GM12878 (cell line): ENCODE results near the gene HEPHL1. TPM values are rescaled to one million over a fixed set of nuclear protein-coding genes. Genes with fewer than 3 reads are reported as not detected.

Experiments
- CREM ChIP-seq: IDR thresholded peaks from 2 replicates; pipeline ENCODE4 v1.6.1; 2014; ENCODE audit warnings: antibody characterized with exemption, low read depth
- CUX1 ChIP-seq: IDR thresholded peaks from 2 replicates; pipeline ENCODE4 v1.6.1; 2012; ENCODE audit warnings: improper control_type of control experiment, low read depth, low read length; ENCODE audit not compliant: insufficient replicate concordance
- DPF2 ChIP-seq: fragments of 450-650 bp; IDR thresholded peaks from 2 replicates; pipeline ENCODE4 v1.6.1; 2017; ENCODE audit warnings: mild to moderate bottlenecking
- HCFC1 ChIP-seq: fragments of 150-350 bp; IDR thresholded peaks from 2 replicates; pipeline ENCODE4 v1.6.1; 2014; ENCODE audit warnings: low read length
- IKZF2 ChIP-seq, 2 experiments: fragments of 450-650 bp; IDR thresholded peaks; 2 replicates each; pipeline ENCODE4 v1.6.1; 2017; ENCODE audit warnings: mild to moderate bottlenecking in 2 of 2, moderate library complexity in 2 of 2
- KAT2A ChIP-seq: conservative IDR thresholded peaks from 2 replicates; pipeline ENCODE4 v1.6.1; 2011; ENCODE audit warnings: low read depth, low read length; ENCODE audit not compliant: control insufficient read depth
- NR2C2 ChIP-seq: IDR thresholded peaks from 2 replicates; pipeline ENCODE4 v1.6.1; 2011; ENCODE audit warnings: borderline replicate concordance, low read depth; ENCODE audit not compliant: control insufficient read depth, insufficient read length
- SIX5 ChIP-seq: IDR thresholded peaks from 2 replicates; pipeline ENCODE4 v1.6.1; 2011; ENCODE audit warnings: mild to moderate bottlenecking, low read depth, low read length, moderate library complexity; ENCODE audit not compliant: severe bottlenecking
- SUZ12 ChIP-seq: fragments of 200-600 bp; sonication (generic); IDR thresholded peaks from one replicate; pipeline ENCODE4 v1.6.1; 2018; ENCODE audit warnings: antibody characterized with exemption, mild to moderate bottlenecking; ENCODE audit not compliant: unreplicated experiment
- ZSCAN29 ChIP-seq: fragments of 450-650 bp; IDR thresholded peaks from 2 replicates; pipeline ENCODE4 v1.6.1; 2017; ENCODE audit warnings: mild to moderate bottlenecking, moderate library complexity
- polyA plus RNA-seq, 11 experiments: library from polyadenylated mRNA; depleted of rRNA in 4 of 11; unstranded in 6 of 11; stranded (reverse) in 5 of 11; fragments of >200 nt; fragmentation: Nextera tagmentation in 4 of 11; fragmentation: Illumina TruSeq in 1 of 11; extraction: Ambion mirVana in 4 of 11; extraction: Trizol in 1 of 11; gene quantifications; 1 replicate in 1 of 11; 2 replicates in 10 of 11; pipeline versions ENCODE4 v1.2.1 to v1.2.3, GENCODE V29; 2011 to 2016; ENCODE audit warnings: inconsistent platforms in 2 of 11, missing spikeins in 2 of 11, low read depth in 1 of 11
- total RNA-seq, 4 experiments: library from RNA; depleted of rRNA in 3 of 4; stranded (reverse); fragments of >200 nt in 3 of 4; fragmentation: Illumina TruSeq in 1 of 4; extraction: Trizol in 1 of 4; gene quantifications; 2 replicates each; pipeline versions ENCODE4 v1.2.1 to v1.2.3, GENCODE V29; 2013 to 2021
- TF ChIP-seq, protein P1 (sequence below): fragments of 450-650 bp; IDR thresholded peaks from 2 replicates; pipeline ENCODE4 v1.6.1; 2016; ENCODE audit warnings: mild to moderate bottlenecking
- TF ChIP-seq, protein P2 (sequence below): fragments of 450-650 bp; formaldehyde crosslinking; IDR thresholded peaks from 2 replicates; pipeline ENCODE4 v1.4.0; 2022; ENCODE audit warnings: mild to moderate bottlenecking, moderate library complexity

The HEPHL1 gene
- total and polyA plus RNA-seq, 10 of the 15 experiments (the other 5 are each of a cell fraction or from before 2014, with no cell fraction given): 0.02 to 0.08 (median 0.05) TPM; not detected in 6

DNA sequence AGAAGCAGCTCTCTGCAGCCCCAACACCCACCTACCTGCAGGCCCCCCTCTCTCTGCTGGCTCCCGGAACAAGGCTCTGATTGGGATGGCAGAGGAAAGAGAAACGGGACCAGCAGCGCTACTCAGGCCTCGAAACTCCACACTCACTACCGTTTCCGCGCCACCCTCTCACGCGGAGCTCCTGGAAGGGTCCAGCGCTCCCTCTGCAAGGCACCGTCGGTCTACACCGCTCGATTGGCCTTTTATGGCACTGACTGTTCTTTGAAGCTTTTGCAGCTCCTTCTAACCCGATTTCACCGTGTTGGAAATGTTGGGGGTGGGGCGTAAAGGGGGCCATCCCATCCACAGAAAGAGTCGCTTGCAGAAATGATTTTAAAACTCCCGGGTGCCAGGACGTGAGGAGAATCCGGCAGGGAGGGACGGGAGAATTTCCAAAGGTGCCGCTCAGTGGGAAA, 107.2 kb downstream of the HEPHL1 start (continued):
- TF ChIP-seq SUZ12 (no peak), ZSCAN29 (peak; percentile 70), CREM (no peak), CUX1 (no peak), SIX5 (no peak), HCFC1 (no peak), IKZF2 (IDR thresholded peaks at IDR 0.05) (peak; percentile 64 to 66), KAT2A (no peak), NR2C2 (no peak), DPF2 (0 out of 2 replicates have a peak, but pooled peaks have one; percentile 14)
- TF ChIP-seq, protein P1, sequence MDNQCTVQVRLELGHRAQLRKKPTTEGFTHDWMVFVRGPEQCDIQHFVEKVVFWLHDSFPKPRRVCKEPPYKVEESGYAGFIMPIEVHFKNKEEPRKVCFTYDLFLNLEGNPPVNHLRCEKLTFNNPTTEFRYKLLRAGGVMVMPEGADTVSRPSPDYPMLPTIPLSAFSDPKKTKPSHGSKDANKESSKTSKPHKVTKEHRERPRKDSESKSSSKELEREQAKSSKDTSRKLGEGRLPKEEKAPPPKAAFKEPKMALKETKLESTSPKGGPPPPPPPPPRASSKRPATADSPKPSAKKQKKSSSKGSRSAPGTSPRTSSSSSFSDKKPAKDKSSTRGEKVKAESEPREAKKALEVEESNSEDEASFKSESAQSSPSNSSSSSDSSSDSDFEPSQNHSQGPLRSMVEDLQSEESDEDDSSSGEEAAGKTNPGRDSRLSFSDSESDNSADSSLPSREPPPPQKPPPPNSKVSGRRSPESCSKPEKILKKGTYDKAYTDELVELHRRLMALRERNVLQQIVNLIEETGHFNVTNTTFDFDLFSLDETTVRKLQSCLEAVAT: peak; percentile 45; the same call in 1 of the 2 replicates
- TF ChIP-seq, protein P2, sequence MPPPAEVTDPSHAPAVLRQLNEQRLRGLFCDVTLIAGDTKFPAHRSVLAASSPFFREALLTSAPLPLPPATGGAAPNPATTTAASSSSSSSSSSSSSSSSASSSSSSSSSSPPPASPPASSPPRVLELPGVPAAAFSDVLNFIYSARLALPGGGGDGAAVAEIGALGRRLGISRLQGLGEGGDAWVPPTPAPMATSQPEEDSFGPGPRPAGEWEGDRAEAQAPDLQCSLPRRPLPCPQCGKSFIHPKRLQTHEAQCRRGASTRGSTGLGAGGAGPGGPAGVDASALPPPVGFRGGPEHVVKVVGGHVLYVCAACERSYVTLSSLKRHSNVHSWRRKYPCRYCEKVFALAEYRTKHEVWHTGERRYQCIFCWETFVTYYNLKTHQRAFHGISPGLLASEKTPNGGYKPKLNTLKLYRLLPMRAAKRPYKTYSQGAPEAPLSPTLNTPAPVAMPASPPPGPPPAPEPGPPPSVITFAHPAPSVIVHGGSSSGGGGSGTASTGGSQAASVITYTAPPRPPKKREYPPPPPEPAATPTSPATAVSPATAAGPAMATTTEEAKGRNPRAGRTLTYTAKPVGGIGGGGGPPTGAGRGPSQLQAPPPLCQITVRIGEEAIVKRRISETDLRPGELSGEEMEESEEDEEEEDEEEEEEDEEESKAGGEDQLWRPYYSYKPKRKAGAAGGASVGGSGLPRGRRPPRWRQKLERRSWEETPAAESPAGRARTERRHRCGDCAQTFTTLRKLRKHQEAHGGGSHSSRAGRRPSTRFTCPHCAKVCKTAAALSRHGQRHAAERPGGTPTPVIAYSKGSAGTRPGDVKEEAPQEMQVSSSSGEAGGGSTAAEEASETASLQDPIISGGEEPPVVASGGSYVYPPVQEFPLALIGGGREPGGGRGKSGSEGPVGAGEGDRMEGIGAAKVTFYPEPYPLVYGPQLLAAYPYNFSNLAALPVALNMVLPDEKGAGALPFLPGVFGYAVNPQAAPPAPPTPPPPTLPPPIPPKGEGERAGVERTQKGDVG (CRISPR knock-in tag): no peak
